Measurements from ENCODE around the gene DUOXA2. TPM values are rescaled to one million over a fixed set of nuclear protein-coding genes. Genes with fewer than 3 reads are reported as not detected.

DUOXA2 gene
- total RNA-seq, 1 donor from 2014 or later: not detected

DNA sequence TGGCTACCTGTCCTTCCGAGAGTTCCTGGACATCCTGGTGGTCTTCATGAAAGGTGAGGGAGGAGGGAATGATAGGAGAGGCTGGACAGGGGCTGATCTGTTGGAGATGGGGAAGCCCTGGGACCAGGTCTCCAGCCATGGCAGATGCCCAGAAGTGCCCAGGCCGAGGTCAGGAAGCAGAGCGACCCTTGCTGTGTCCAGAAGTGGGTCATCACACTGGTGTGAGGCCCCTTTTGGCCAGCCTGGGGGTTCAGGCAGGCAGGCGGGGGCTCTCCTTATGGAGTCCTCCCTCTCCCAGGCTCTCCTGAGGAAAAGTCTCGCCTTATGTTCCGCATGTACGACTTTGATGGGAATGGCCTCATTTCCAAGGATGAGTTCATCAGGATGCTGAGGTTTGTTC lies 33.5 kb downstream of the DUOXA2 start:
- Histone ChIP-seq H3K4me2 (ENCODE audit: low read length) (no peak overlapping the region), H3K9me3 (ENCODE audit: insufficient read depth, low read depth, low read length) (no peaks in the 10 kb centered on the region), H3K4me1 (ENCODE audit: insufficient read depth, low read length) (no peaks in the 10 kb centered on the region), H4K20me1 (ENCODE audit: insufficient read depth, low read length) (no peaks in the 10 kb centered on the region), H2AFZ (ENCODE audit: low read depth, low read length) (no peak overlapping the region), H3K27ac (ENCODE audit: low read depth, low read length) (no peak overlapping the region), H3K4me3 (ENCODE audit: insufficient read depth, low read depth, low read length) (no peak overlapping the region), H3K36me3 (ENCODE audit: insufficient read depth, low read length) (no peaks in the 10 kb centered on the region), H3K79me2 (ENCODE audit: insufficient read depth, low read length) (no peaks in the 10 kb centered on the region), H3K9ac (ENCODE audit: low read length) (no peak overlapping the region), H3K27me3 (ENCODE audit: insufficient read depth, low read length) (peaks cover 7% of the 10 kb centered on the region)
- Mint-ChIP-seq H3K4me1 (ENCODE audit: low read depth, unreplicated experiment) (no peaks in the 10 kb centered on the region), H3K36me3 (ENCODE audit: low read depth, unreplicated experiment) (peaks cover 9% of the 10 kb centered on the region), H3K4me3 (ENCODE audit: unreplicated experiment) (no peak overlapping the region), H3K27me3 (ENCODE audit: low read depth, unreplicated experiment) (peaks cover 21% of the 10 kb centered on the region), H3K9me3 (ENCODE audit: unreplicated experiment) (peaks cover 1% of the 10 kb centered on the region), H3K27ac (ENCODE audit: unreplicated experiment) (no peak overlapping the region)
- DNase-seq (ENCODE audit: low read depth): no peak
- TF ChIP-seq, protein P1, sequence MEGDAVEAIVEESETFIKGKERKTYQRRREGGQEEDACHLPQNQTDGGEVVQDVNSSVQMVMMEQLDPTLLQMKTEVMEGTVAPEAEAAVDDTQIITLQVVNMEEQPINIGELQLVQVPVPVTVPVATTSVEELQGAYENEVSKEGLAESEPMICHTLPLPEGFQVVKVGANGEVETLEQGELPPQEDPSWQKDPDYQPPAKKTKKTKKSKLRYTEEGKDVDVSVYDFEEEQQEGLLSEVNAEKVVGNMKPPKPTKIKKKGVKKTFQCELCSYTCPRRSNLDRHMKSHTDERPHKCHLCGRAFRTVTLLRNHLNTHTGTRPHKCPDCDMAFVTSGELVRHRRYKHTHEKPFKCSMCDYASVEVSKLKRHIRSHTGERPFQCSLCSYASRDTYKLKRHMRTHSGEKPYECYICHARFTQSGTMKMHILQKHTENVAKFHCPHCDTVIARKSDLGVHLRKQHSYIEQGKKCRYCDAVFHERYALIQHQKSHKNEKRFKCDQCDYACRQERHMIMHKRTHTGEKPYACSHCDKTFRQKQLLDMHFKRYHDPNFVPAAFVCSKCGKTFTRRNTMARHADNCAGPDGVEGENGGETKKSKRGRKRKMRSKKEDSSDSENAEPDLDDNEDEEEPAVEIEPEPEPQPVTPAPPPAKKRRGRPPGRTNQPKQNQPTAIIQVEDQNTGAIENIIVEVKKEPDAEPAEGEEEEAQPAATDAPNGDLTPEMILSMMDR (IDR thresholded peaks at IDR 0.05; ENCODE audit: insufficient read depth, low read depth, low read length): no peak
- no peak for TF ChIP-seq EZH2 (IDR thresholded peaks at IDR 0.05; ENCODE audit: insufficient read depth, low read length)
- FAIRE-seq: no peak

DNA sequence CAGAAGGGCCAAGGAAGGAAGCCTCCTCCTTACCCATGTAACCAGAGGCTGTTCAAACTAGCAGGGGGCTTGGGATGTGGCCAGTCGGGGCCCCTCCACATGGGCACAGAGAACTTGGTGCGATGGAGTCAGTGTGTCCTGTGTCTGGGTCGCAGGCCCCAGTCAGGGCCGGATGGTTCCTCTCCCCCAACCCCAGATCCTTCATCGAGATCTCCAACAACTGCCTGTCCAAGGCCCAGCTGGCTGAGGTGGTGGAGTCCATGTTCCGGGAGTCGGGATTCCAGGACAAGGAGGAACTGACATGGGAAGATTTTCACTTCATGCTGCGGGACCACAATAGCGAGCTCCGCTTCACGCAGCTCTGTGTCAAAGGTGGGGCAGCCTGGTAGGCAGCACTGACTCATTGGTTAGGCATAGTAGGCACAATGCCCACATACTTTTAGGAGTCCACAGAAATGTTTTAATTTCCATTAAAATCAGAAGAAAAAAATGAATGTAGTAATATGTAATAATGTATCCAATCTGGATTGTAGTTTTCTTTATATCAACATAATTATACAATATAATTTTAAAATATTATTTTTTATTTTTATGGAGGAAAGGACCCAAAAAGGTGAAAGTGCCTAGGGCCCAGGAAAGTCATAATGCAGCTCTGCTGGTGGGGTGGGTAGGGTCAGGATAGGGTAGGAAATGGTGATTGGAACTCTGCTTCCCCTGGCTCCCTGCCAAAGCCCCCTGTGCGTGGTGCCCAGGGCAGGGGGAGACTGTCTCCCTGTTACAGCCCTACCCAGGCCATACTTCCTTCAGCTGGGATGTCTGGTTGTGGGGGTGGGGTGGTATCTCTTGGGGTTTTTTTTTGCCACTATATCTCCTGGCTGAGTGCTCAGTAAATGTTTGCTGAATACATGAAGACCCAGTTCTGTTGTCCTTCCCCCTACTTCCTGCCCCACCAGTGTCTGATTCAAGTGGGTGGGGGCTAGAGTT lies 34.2 kb downstream of the DUOXA2 start:
- TF ChIP-seq, protein P1 (IDR thresholded peaks at IDR 0.05; ENCODE audit: insufficient read depth, low read depth, low read length): no peak
- no peak for TF ChIP-seq EZH2 (IDR thresholded peaks at IDR 0.05; ENCODE audit: insufficient read depth, low read length)

DNA sequence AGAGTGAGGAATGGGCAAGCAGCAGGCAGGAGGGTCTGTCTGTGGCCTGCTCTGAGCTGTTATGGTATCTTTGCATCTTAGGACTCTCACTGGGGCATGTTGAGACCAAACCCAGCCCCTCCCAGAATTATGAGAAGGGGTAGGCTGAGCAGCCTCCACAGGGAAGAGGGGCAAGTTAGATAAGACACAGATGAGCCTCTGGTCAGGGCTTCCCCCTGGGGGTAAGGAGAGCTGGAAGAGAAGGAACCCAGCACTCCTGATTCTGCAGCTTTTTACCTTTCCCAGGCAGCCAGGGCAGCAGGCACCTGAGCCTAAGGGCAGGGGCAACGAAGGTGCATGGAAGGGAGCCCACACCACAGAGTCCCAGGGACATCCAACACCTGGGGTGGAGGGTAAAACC lies 34.9 kb downstream of the DUOXA2 start:
- Mint-ChIP-seq H3K27me3 (ENCODE audit: low read depth, unreplicated experiment) (peaks cover 24% of the 10 kb centered on the region), H3K9me3 (ENCODE audit: unreplicated experiment) (peaks cover 1% of the 10 kb centered on the region), H3K4me3 (ENCODE audit: unreplicated experiment) (no peak overlapping the region), H3K4me1 (ENCODE audit: low read depth, unreplicated experiment) (no peaks in the 10 kb centered on the region), H3K36me3 (ENCODE audit: low read depth, unreplicated experiment) (peaks cover 9% of the 10 kb centered on the region), H3K27ac (ENCODE audit: unreplicated experiment) (no peak overlapping the region)
- H4K20me1 ChIP-seq (ENCODE audit: insufficient read depth, low read length): no peaks in the 10 kb centered on the region
- H3K9ac ChIP-seq (ENCODE audit: low read length): no peak overlapping the region
- no peaks in the 10 kb centered on the region for H3K79me2 ChIP-seq (ENCODE audit: insufficient read depth, low read length)
- no peak for DNase-seq (ENCODE audit: low read depth)
- H3K36me3 ChIP-seq (ENCODE audit: insufficient read depth, low read length): no peaks in the 10 kb centered on the region
- H3K4me3 ChIP-seq (ENCODE audit: insufficient read depth, low read depth, low read length): no peak overlapping the region
- H3K4me1 ChIP-seq (ENCODE audit: insufficient read depth, low read length): no peaks in the 10 kb centered on the region
- TF ChIP-seq, protein P1 (IDR thresholded peaks at IDR 0.05; ENCODE audit: insufficient read depth, low read depth, low read length): no peak
- H3K4me2 ChIP-seq (ENCODE audit: low read length): no peak overlapping the region
- H3K27me3 ChIP-seq (ENCODE audit: insufficient read depth, low read length): peaks cover 7% of the 10 kb centered on the region
- no peaks in the 10 kb centered on the region for H3K9me3 ChIP-seq (ENCODE audit: insufficient read depth, low read depth, low read length)
- H3K27ac ChIP-seq (ENCODE audit: low read depth, low read length): no peak overlapping the region
- no peak overlapping the region for H2AFZ ChIP-seq (ENCODE audit: low read depth, low read length)
- FAIRE-seq: no peak

More for the DNA sequence above, 34.2 kb downstream of the DUOXA2 start:
- Histone ChIP-seq H3K4me2 (ENCODE audit: low read length) (no peak overlapping the region), H2AFZ (ENCODE audit: low read depth, low read length) (no peak overlapping the region), H3K27me3 (ENCODE audit: insufficient read depth, low read length) (peaks cover 7% of the 10 kb centered on the region), H3K4me3 (ENCODE audit: insufficient read depth, low read depth, low read length) (no peak overlapping the region), H4K20me1 (ENCODE audit: insufficient read depth, low read length) (no peaks in the 10 kb centered on the region), H3K27ac (ENCODE audit: low read depth, low read length) (no peak overlapping the region), H3K9me3 (ENCODE audit: insufficient read depth, low read depth, low read length) (no peaks in the 10 kb centered on the region), H3K4me1 (ENCODE audit: insufficient read depth, low read length) (no peaks in the 10 kb centered on the region), H3K79me2 (ENCODE audit: insufficient read depth, low read length) (no peaks in the 10 kb centered on the region), H3K36me3 (ENCODE audit: insufficient read depth, low read length) (no peaks in the 10 kb centered on the region), H3K9ac (ENCODE audit: low read length) (no peak overlapping the region)
- DNase-seq (ENCODE audit: low read depth): no peak
- H3K9me3 Mint-ChIP-seq (ENCODE audit: unreplicated experiment): peaks cover 1% of the 10 kb centered on the region
- H3K4me1 Mint-ChIP-seq (ENCODE audit: low read depth, unreplicated experiment): no peaks in the 10 kb centered on the region
- FAIRE-seq: no peak
- peaks cover 21% of the 10 kb centered on the region for H3K27me3 Mint-ChIP-seq (ENCODE audit: low read depth, unreplicated experiment)
- H3K36me3 Mint-ChIP-seq (ENCODE audit: low read depth, unreplicated experiment): peaks cover 9% of the 10 kb centered on the region
- H3K27ac Mint-ChIP-seq (ENCODE audit: unreplicated experiment): no peak overlapping the region
- H3K4me3 Mint-ChIP-seq (ENCODE audit: unreplicated experiment): no peak overlapping the region

All from astrocyte (in vitro differentiated cells and primary cell).